ENCODE measurements around the gene GRHL1. TPM values are rescaled to one million over a fixed set of nuclear protein-coding genes. Genes with fewer than 3 reads are reported as not detected.

Gene GRHL1
- total RNA-seq, 6 experiments from 2014 or later = 3.5 to 11.2 (median 6.2) TPM

DNA sequence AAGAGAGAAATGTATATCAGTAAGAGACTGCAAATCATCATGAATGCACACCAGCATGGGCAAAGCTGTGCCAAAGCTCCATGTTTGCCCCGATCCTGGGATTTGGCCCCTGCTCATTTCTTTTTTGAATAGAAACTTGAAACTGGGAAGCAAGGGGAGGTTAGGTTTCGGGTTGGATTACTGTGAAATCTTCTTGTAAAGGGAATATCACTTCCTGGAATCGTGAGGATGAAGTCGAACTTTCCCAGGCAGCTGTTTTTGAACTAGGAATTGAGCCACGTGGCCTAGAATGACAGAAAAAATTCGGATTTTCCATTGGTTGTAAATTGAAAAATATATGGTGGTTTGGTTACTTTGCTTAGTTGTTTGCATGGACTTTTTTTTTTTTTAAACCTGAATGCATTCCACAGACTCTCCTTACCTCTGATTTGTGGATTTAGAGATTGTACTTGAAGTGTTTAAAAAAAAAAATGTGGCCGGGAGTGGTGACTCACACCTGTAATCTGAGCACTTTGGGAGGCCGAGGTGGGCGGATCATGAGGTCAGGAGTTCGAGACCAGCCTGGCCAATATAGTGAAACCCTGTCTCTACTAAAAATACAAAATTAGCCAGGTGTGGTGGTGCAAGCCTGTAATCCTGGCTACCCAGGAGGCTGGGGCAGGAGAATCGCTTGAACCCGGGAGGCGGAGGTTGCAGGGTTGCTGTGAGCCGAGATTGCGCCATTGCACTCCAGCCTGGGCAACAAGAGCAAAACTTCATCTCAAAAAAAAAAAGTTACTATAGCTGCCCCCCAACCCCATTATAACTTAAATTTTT lies 32.1 kb downstream of the GRHL1 start:
- Histone ChIP-seq H3K4me1 (peaks cover 0 to 10% (median 5%) of the 10 kb centered on the region in 4 donors), H3K27ac (no peak overlapping the region), H3K27me3 (no peaks in the 10 kb centered on the region), H3K9me3 (no peaks in the 10 kb centered on the region), H3K36me3 (peaks cover 0 to 11% (median 2%) of the 10 kb centered on the region in 4 donors), H3K4me3 (no peak overlapping the region)
- 53% methylated on average over 15 of the region's 15 CpGs for WGBS (ENCODE audit: insufficient coverage, low coverage, low lambda C conversion rate, missing lambda C conversion rate)
- intact Hi-C loops (cut with DNase I) = no loop called here
- TF ChIP-seq POLR2A (IDR thresholded peaks at IDR 0.05) = no peak
- TF ChIP-seq, protein P1, sequence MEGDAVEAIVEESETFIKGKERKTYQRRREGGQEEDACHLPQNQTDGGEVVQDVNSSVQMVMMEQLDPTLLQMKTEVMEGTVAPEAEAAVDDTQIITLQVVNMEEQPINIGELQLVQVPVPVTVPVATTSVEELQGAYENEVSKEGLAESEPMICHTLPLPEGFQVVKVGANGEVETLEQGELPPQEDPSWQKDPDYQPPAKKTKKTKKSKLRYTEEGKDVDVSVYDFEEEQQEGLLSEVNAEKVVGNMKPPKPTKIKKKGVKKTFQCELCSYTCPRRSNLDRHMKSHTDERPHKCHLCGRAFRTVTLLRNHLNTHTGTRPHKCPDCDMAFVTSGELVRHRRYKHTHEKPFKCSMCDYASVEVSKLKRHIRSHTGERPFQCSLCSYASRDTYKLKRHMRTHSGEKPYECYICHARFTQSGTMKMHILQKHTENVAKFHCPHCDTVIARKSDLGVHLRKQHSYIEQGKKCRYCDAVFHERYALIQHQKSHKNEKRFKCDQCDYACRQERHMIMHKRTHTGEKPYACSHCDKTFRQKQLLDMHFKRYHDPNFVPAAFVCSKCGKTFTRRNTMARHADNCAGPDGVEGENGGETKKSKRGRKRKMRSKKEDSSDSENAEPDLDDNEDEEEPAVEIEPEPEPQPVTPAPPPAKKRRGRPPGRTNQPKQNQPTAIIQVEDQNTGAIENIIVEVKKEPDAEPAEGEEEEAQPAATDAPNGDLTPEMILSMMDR (IDR thresholded peaks at IDR 0.05) = no peak
- DNase-seq (no peak), ATAC-seq (peak in 2 of 4 donors; percentile 9 to 12)

DNA sequence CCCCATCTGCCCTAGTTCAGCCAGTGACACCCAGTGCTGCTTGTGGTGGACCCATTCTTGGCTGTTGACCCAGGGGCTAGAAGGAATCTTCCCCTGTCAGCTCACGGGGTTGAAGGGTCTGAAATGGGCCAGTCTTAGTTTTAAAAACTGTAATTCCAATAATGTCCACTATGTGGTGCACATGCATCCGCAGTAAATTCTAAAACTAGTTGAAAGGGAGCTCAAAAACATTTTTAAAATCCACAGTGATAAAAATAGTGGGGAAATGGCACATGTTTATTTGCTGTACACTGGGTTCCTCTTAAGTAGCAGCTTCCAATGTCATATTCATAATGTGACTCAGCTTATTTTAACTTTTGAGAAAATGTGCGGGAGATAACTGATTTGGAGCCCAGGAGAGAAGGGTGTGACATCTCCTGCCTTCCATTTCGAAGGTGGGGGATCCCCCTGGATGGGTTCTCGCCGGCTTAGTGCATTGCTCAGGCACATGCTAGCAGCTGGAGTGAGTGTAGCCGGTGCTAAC lies 32.8 kb downstream of the GRHL1 start:
- H3K27ac ChIP-seq = peak overlapping the region in 2 of 3 donors; percentile 11 to 36
- no peaks in the 10 kb centered on the region for H3K9me3 ChIP-seq
- 27% methylated on average over 7 of the region's 7 CpGs for WGBS (ENCODE audit: insufficient coverage, low coverage, low lambda C conversion rate, missing lambda C conversion rate)
- intact Hi-C loops (cut with DNase I) = no loop called here
- no peak overlapping the region for H3K4me3 ChIP-seq
- DNase-seq (no peak), ATAC-seq (peak; percentile 83 to 88 (median 84))
- H3K36me3 ChIP-seq = peaks cover 0 to 11% (median 2%) of the 10 kb centered on the region in 4 donors
- peaks cover 0 to 10% (median 5%) of the 10 kb centered on the region in 4 donors for H3K4me1 ChIP-seq
- H3K27me3 ChIP-seq = no peaks in the 10 kb centered on the region
- TF ChIP-seq, protein P1 (IDR thresholded peaks at IDR 0.05) = peak; percentile 75 to 85 (median 79)
- TF ChIP-seq POLR2A (IDR thresholded peaks at IDR 0.05) = no peak

DNA sequence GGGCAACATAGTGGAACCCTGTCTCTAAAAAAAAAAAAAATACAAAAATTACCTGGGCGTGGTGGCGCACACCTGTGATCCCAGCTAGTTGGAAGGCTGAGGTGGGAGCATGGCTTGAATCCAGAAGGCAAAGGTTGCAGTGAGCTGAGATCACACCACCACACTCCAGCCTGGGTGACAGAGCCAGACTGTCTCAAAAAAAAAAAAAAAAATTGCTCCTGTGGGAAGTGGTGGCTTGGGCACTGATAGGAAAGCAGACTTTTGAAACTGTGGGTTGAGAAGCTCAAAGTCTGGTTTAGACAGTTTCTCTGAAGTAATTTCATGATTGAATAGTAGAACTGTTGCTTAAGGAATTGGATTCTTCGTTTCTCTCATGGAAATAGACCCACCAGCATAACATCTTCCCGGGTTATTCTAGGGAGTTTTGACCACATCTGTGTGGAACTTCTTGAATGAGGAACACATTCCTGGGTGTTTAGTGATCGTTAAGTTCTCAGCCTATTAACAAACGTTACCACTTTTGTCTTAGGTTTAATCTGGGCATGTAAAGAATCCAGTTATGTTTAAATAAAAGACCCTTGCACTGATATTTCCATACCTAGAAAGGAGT lies 33.5 kb downstream of the GRHL1 start:
- 50% methylated on average over 6 of the region's 6 CpGs for whole genome bisulfite sequencing (ENCODE audit: insufficient coverage, low coverage, low lambda C conversion rate, missing lambda C conversion rate)
- H3K27ac ChIP-seq = peak overlapping the region in 2 of 3 donors; percentile 11 to 36
- H3K27me3 ChIP-seq = no peaks in the 10 kb centered on the region
- peak; percentile 66 to 75 (median 72) for ATAC-seq
- H3K4me3 ChIP-seq = no peak overlapping the region
- peaks cover 0 to 10% (median 5%) of the 10 kb centered on the region in 4 donors for H3K4me1 ChIP-seq
- intact Hi-C loops (cut with DNase I) = loop anchor here (5.0 kb wide), 1 partner anchor 62 kb away; no protein-coding TSS in a partner anchor
- H3K9me3 ChIP-seq = no peaks in the 10 kb centered on the region
- no peak for TF ChIP-seq POLR2A (IDR thresholded peaks at IDR 0.05)
- TF ChIP-seq, protein P1 (IDR thresholded peaks at IDR 0.05) = no peak
- peaks cover 0 to 11% (median 2%) of the 10 kb centered on the region in 4 donors for H3K36me3 ChIP-seq
- no peak for DNase-seq

DNA sequence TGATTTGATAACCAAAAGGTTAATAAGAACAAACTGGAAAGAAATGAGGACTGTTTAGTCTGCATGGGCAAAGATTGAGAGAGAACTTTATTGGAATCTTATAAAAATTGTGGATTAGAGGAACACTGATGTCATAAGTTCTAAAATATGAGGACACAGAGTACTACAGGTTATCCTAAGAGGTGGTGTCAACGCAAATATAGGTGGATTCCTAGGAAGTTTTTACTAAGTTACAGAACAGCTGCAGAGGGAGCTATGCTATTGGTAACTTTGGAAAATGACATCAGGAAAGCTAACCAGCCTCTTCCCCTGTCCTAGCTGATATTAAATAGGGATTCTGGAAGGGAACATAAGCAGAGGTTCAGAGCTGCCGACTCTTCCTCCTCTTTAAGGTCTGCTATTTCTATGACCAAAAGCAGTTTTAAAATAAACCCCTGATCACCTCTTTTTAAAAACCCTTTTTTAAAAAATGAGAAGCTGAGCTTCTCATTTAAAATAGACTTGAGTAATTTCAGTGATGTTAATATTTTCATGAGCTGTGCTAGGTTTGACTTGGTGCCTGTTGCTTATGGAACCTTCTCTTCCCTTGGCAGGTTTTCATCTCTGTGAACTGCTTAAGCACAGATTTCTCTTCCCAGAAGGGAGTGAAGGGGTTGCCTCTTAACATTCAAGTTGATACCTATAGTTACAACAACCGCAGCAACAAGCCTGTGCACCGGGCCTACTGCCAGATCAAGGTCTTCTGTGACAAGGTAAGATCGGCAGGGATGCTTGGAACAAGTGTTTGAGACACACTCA lies 34.2 kb downstream of the GRHL1 start:
- H3K4me1 ChIP-seq = peaks cover 0 to 14% (median 7%) of the 10 kb centered on the region in 4 donors
- peaks cover 0 to 11% (median 2%) of the 10 kb centered on the region in 4 donors for H3K36me3 ChIP-seq
- no peak overlapping the region for H3K4me3 ChIP-seq
- ATAC-seq (peak in 1 of 4 donors; percentile 43), DNase-seq (no peak)
- intact Hi-C loops (cut with DNase I) = loop anchor here (5.0 kb wide), 1 partner anchor 62 kb away; no protein-coding TSS in a partner anchor
- WGBS (ENCODE audit: insufficient coverage, low coverage, low lambda C conversion rate, missing lambda C conversion rate) = 89% methylated on average over 5 of the region's 5 CpGs
- TF ChIP-seq POLR2A (IDR thresholded peaks at IDR 0.05) = no peak
- TF ChIP-seq, protein P1 (IDR thresholded peaks at IDR 0.05) = no peak
- peak overlapping the region in 1 of 3 donors; percentile 15 for H3K27ac ChIP-seq
- no peaks in the 10 kb centered on the region for H3K27me3 ChIP-seq
- H3K9me3 ChIP-seq = no peaks in the 10 kb centered on the region
